EH (cell line): ENCODE data around the gene RTN1.
"Not testable (repeated sequence)": the region's sequence is repeated elsewhere in the genome, so short reads cannot be mapped to it uniquely, and the experiment has no call there.

Experiments used
- DNase-seq: peaks from one replicate; pipeline ENCODE4 v3.0.0-alpha.2; 2015; ENCODE audit warnings: low read depth

Gene RTN1

GRCh38 chr14:59704054-59704645 is 166.4 kb downstream of the RTN1 start:
- no peak for DNase-seq

- no peak for DNase-seq
Observed at GRCh38 chr14:59699442-59699841, 171.1 kb downstream of the RTN1 start.

- peak; percentile 11 for DNase-seq
Observed at GRCh38 chr14:59698793-59699192, 171.8 kb downstream of the RTN1 start.

GRCh38 chr14:59695198-59695597 is 175.4 kb downstream of the RTN1 start:
- DNase-seq, result no peak

GRCh38 chr14:59691266-59691665 is 179.3 kb downstream of the RTN1 start:
- no peak for DNase-seq

- no peak for DNase-seq
Observed at GRCh38 chr14:59690426-59690825, 180.2 kb downstream of the RTN1 start.

- DNase-seq, result peak; percentile 78
Observed at GRCh38 chr14:59688224-59689170, 182.1 kb downstream of the RTN1 start.

- DNase-seq, result no peak
Observed at GRCh38 chr14:59687663-59688062, 182.9 kb downstream of the RTN1 start.

- DNase-seq, result peak; percentile 57
Observed at GRCh38 chr14:59679872-59680271, 190.7 kb downstream of the RTN1 start.

- DNase-seq, result peak; percentile 58
Observed at GRCh38 chr14:59678352-59678751, 192.2 kb downstream of the RTN1 start.

- peak; percentile 92 for DNase-seq
Observed at GRCh38 chr14:59677771-59678231, 192.8 kb downstream of the RTN1 start.

- DNase-seq, result no peak
Observed at GRCh38 chr14:59675394-59675793, 195.2 kb downstream of the RTN1 start.

GRCh38 chr14:59664741-59665140 is 205.8 kb downstream of the RTN1 start:
- peak; percentile 71 for DNase-seq

- DNase-seq, result no peak
Observed at GRCh38 chr14:59657769-59658168, 212.8 kb downstream of the RTN1 start.

- no peak for DNase-seq
Observed at GRCh38 chr14:59656473-59656872, 214.1 kb downstream of the RTN1 start.

GRCh38 chr14:59654131-59654530 is 216.4 kb downstream of the RTN1 start:
- DNase-seq, result not testable (repeated sequence)

- DNase-seq, result not testable (repeated sequence)
Observed at GRCh38 chr14:59646832-59647231, 223.7 kb downstream of the RTN1 start.

- no peak for DNase-seq
Observed at GRCh38 chr14:59638885-59639284, 231.7 kb downstream of the RTN1 start.

GRCh38 chr14:59634617-59635016 is 236.0 kb downstream of the RTN1 start:
- DNase-seq, result no peak

GRCh38 chr14:59633486-59633885 is 237.1 kb downstream of the RTN1 start:
- DNase-seq, result no peak

- peak; percentile 48 for DNase-seq
Observed at GRCh38 chr14:59632381-59632780, 238.2 kb downstream of the RTN1 start.

GRCh38 chr14:59631237-59631636 is 239.3 kb downstream of the RTN1 start:
- DNase-seq, result peak; percentile 5

GRCh38 chr14:59630288-59630963 is 240.2 kb downstream of the RTN1 start:
- DNase-seq, result peak; percentile 3
